ENCODE data around the gene NRGN. TPM values are rescaled to one million over a fixed set of nuclear protein-coding genes. Genes with fewer than 3 reads are reported as not detected.

The NRGN gene
- total RNA-seq, 2 donors from 2014 or later: 7.3 to 17.5 TPM

- H3K4me3 ChIP-seq: no peak overlapping the region
- peaks cover 11 to 31% of the 10 kb centered on the region in 2 donors for H3K4me1 ChIP-seq (ENCODE audit: control insufficient read depth in 1 of 2, low read depth in 2 of 2)
- DNase-seq (ENCODE audit: low spot score) (no peak), ATAC-seq (ENCODE audit: insufficient number of reproducible peaks, low FRiP score, low read depth) (no peak)
- no peaks in the 10 kb centered on the region for H3K27me3 ChIP-seq (replicated peaks; ENCODE audit: insufficient read depth)
- H3K9me3 ChIP-seq: no peaks in the 10 kb centered on the region
- no peaks in the 10 kb centered on the region for H3K36me3 ChIP-seq
- no peak overlapping the region for H3K27ac ChIP-seq
- no peak for TF ChIP-seq CTCF (IDR thresholded peaks at IDR 0.05)
Observed at GRCh38 chr11:124756753-124757227, 17.0 kb downstream of the NRGN start.

- Histone ChIP-seq H3K4me1 (ENCODE audit: control insufficient read depth in 1 of 2, low read depth in 2 of 2) (peaks cover 11 to 36% of the 10 kb centered on the region in 2 donors), H3K9me3 (no peaks in the 10 kb centered on the region), H3K27ac (no peak overlapping the region), H3K4me3 (no peak overlapping the region), H3K36me3 (no peaks in the 10 kb centered on the region), H3K27me3 (replicated peaks; ENCODE audit: insufficient read depth) (no peaks in the 10 kb centered on the region)
- DNase-seq (ENCODE audit: low spot score) (no peak), ATAC-seq (ENCODE audit: insufficient number of reproducible peaks, low FRiP score, low read depth) (no peak)
- no peak for TF ChIP-seq CTCF (IDR thresholded peaks at IDR 0.05)
Observed at GRCh38 chr11:124757320-124757719, 17.6 kb downstream of the NRGN start.

DNA sequence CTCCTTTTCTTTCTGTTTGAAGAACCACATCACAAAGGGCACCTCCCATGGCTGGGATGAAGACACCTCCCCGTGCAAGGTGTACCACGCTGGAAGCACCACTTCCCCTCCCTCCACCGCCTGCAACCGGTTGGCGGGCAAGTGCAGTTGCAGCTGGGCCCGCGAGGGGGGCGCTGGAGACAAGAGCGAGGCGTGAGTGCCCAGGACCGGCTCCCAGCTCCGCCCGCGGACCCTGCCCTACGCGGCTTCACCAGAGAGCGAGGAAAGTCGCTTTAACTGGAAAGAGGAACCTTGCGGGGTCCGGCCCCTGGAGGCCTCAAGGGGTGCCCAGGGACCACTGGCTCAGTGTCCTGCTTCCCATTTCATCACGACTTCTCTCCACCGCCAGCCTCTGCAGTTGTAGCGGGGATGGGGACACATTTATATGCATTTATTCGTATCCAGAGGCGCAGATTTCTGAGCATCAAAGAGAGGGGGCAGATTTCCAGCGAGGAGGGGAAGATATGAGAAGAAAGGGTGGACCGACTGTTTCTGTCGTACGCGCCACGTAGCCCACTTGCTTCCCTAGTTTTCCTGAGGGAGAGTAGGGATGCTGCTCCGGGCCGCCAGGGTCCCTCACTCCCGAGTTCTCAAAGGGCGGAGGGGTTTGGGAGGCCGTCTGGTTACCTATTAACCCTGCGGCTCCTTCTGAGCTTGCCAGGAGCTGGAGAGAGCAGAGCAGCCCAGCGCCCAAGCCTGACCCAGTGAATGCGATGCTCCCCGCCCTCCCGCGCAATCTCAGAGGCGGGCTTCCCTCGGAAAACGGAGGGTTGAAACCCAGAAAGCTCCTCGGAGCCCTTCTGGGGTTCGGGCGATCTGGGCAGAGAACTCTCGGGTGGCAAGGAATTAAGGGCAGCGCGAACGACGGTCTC is 18.9 kb downstream of the NRGN start:
- peaks cover 11 to 49% of the 10 kb centered on the region in 2 donors for H3K4me1 ChIP-seq (ENCODE audit: control insufficient read depth in 1 of 2, low read depth in 2 of 2)
- H3K27ac ChIP-seq: peak overlapping the region in 1 of 2 donors; percentile 83
- no peaks in the 10 kb centered on the region for H3K27me3 ChIP-seq (replicated peaks; ENCODE audit: insufficient read depth)
- H3K4me3 ChIP-seq: peak overlapping the region; percentile 70
- ATAC-seq (ENCODE audit: insufficient number of reproducible peaks, low FRiP score, low read depth): no peak
- H3K36me3 ChIP-seq: no peaks in the 10 kb centered on the region
- DNase-seq (ENCODE audit: low spot score): no peak
- TF ChIP-seq CTCF (IDR thresholded peaks at IDR 0.05): peak; percentile 59
- H3K9me3 ChIP-seq: no peaks in the 10 kb centered on the region

- no peak for ATAC-seq (ENCODE audit: insufficient number of reproducible peaks, low FRiP score, low read depth)
- Histone ChIP-seq H3K4me3 (peak overlapping the region; percentile 70), H3K9me3 (no peaks in the 10 kb centered on the region), H3K4me1 (ENCODE audit: control insufficient read depth in 1 of 2, low read depth in 2 of 2) (peaks cover 11 to 51% of the 10 kb centered on the region in 2 donors), H3K27ac (peak overlapping the region; percentile 81 to 83), H3K36me3 (no peaks in the 10 kb centered on the region), H3K27me3 (replicated peaks; ENCODE audit: insufficient read depth) (no peaks in the 10 kb centered on the region)
- no peak for DNase-seq (ENCODE audit: low spot score)
- TF ChIP-seq CTCF (IDR thresholded peaks at IDR 0.05): no peak
Observed at GRCh38 chr11:124759266-124760204, 19.8 kb downstream of the NRGN start.
